Measurements from ENCODE around the gene UBE2L3. TPM values are rescaled to one million over a fixed set of nuclear protein-coding genes. Genes with fewer than 3 reads are reported as not detected.

Gene UBE2L3
- total and polyA plus RNA-seq, 3 experiments from 2014 or later: 74.3 to 109 (median 80.2) TPM

Other genes with a start within 250 kb of the UBE2L3 start
- gene RIMBP3B, start 184.0 kb upstream of the UBE2L3 start, total RNA-seq: under 1 TPM; 0.35 to 0.39 TPM
- 0.71 TPM for gene RIMBP3B, start 184.0 kb upstream of the UBE2L3 start, polyA plus RNA-seq
- 1 to 10 TPM; 6.1 to 6.8 TPM for gene HIC2, start 150.3 kb upstream of the UBE2L3 start, total RNA-seq
- gene HIC2, start 150.3 kb upstream of the UBE2L3 start, polyA plus RNA-seq: 0.60 TPM
- gene TMEM191C, start 100.3 kb upstream of the UBE2L3 start, total RNA-seq: under 1 TPM; 0.64 to 0.70 TPM
- 2.2 TPM for gene TMEM191C, start 100.3 kb upstream of the UBE2L3 start, polyA plus RNA-seq
- gene RIMBP3C, start 16.3 kb upstream of the UBE2L3 start, total RNA-seq: under 1 TPM; 0.37 to 0.44 TPM
- 0.33 TPM for gene RIMBP3C, start 16.3 kb upstream of the UBE2L3 start, polyA plus RNA-seq
- 10 to 100 TPM; 75.2 to 79.0 TPM for gene YDJC, start 62.3 kb downstream of the UBE2L3 start, total RNA-seq
- 61.1 TPM for gene YDJC, start 62.3 kb downstream of the UBE2L3 start, polyA plus RNA-seq
- under 1 TPM; 0.48 to 0.51 TPM for gene CCDC116, start 65.0 kb downstream of the UBE2L3 start, total RNA-seq
- gene CCDC116, start 65.0 kb downstream of the UBE2L3 start, polyA plus RNA-seq: not detected
- gene SDF2L1, start 74.6 kb downstream of the UBE2L3 start, total RNA-seq: 10 to 100 TPM; 71.5 to 74.7 TPM
- gene SDF2L1, start 74.6 kb downstream of the UBE2L3 start, polyA plus RNA-seq: 99.6 TPM
- gene PPIL2, start 98.3 kb downstream of the UBE2L3 start, total RNA-seq: 10 to 100 TPM; 42.4 to 47.3 TPM
- gene PPIL2, start 98.3 kb downstream of the UBE2L3 start, polyA plus RNA-seq: 38.7 TPM
- 1 to 10 TPM; 2.4 to 2.6 TPM for gene YPEL1, start 168.1 kb downstream of the UBE2L3 start, total RNA-seq
- gene YPEL1, start 168.1 kb downstream of the UBE2L3 start, polyA plus RNA-seq: 27.0 TPM

All from CD8-positive, alpha-beta memory T cell (primary cell).